Liver (tissue), 9 donors: ENCODE data around the gene DLX6. TPM values are rescaled to one million over a fixed set of nuclear protein-coding genes. Genes with fewer than 3 reads are reported as not detected.

Experiments
- DNase-seq: peaks from one replicate; pipeline ENCODE4 v3.0.0-alpha.2; 2017; ENCODE audit warnings: low spot score
- H3K27ac ChIP-seq, 2 donors: one replicate each; pipeline ENCODE4 v1.7.0; 2013; ENCODE audit warnings: inconsistent platforms in 2 of 2, low read length in 2 of 2, control low read depth in 1 of 2, low read depth in 1 of 2, mild to moderate bottlenecking in 1 of 2
- H3K27me3 ChIP-seq, 4 donors: one replicate each; pipeline versions ENCODE4 v1.6.1 to v1.7.0; 2013; ENCODE audit warnings: low read length in 3 of 4, inconsistent platforms in 1 of 4, mild to moderate bottlenecking in 1 of 4, moderate library complexity in 1 of 4; ENCODE audit not compliant: control insufficient read depth in 4 of 4, insufficient read depth in 4 of 4
- H3K36me3 ChIP-seq, 4 donors: one replicate each; pipeline versions ENCODE4 v1.6.1 to v1.7.0; 2013; ENCODE audit warnings: low read length in 3 of 4, mild to moderate bottlenecking in 3 of 4, low read depth in 1 of 4, moderate library complexity in 1 of 4; ENCODE audit not compliant: control insufficient read depth in 4 of 4, insufficient read depth in 3 of 4
- H3K4me1 ChIP-seq, 4 donors: one replicate each; pipeline versions ENCODE4 v1.6.1 to v1.7.0; 2013; ENCODE audit warnings: low read length in 3 of 4, mild to moderate bottlenecking in 3 of 4, moderate library complexity in 1 of 4; ENCODE audit not compliant: control insufficient read depth in 4 of 4, insufficient read depth in 4 of 4
- H3K4me3 ChIP-seq, 3 donors: one replicate each; pipeline versions ENCODE4 v1.6.1 to v1.7.0; 2013; ENCODE audit warnings: low read length in 3 of 3, control low read depth in 1 of 3, low read depth in 1 of 3, mild to moderate bottlenecking in 1 of 3
- H3K9ac ChIP-seq, 2 donors: one replicate each; pipeline ENCODE4 v1.7.0; 2013; ENCODE audit warnings: low read length in 2 of 2, mild to moderate bottlenecking in 2 of 2, moderate library complexity in 2 of 2, control low read depth in 1 of 2, low read depth in 1 of 2
- H3K9me3 ChIP-seq, 4 donors: one replicate each; pipeline versions ENCODE4 v1.6.1 to v1.7.0; 2013; ENCODE audit warnings: low read length in 3 of 4; ENCODE audit not compliant: control insufficient read depth in 4 of 4
- FOXA1 ChIP-seq: IDR thresholded peaks from 2 replicates; pipeline ENCODE4 v1.6.1; 2016; ENCODE audit warnings: antibody characterized with exemption
- FOXA2 ChIP-seq: IDR thresholded peaks from 2 replicates; pipeline ENCODE4 v1.6.1; 2016; ENCODE audit warnings: antibody characterized with exemption
- HNF4G ChIP-seq: IDR thresholded peaks from 2 replicates; pipeline ENCODE4 v1.6.1; 2016; ENCODE audit warnings: antibody characterized with exemption
- JUND ChIP-seq, 2 donors: IDR thresholded peaks; 2 replicates each; pipeline ENCODE4 v1.6.1; 2016; ENCODE audit warnings: antibody characterized with exemption in 2 of 2
- RAD21 ChIP-seq, 2 donors: IDR thresholded peaks; 2 replicates each; pipeline ENCODE4 v1.6.1; 2016; ENCODE audit warnings: antibody characterized with exemption in 2 of 2, mild to moderate bottlenecking in 2 of 2
- REST ChIP-seq: IDR thresholded peaks from 2 replicates; pipeline ENCODE4 v1.6.1; 2016; ENCODE audit warnings: antibody characterized with exemption, mild to moderate bottlenecking
- SP1 ChIP-seq: IDR thresholded peaks from 2 replicates; pipeline ENCODE4 v1.6.1; 2018; ENCODE audit warnings: antibody characterized with exemption, mild to moderate bottlenecking
- TAF1 ChIP-seq: conservative IDR thresholded peaks from 2 replicates; pipeline ENCODE4 v1.6.1; 2016; ENCODE audit warnings: antibody characterized with exemption, mild to moderate bottlenecking
- WGBS: extraction: QIAGEN DNeasy Blood & Tissue Kit; methylation state at CpG from one replicate; pipeline ENCODE4 v1.1.7; 2013; 5-methylcytosine and 5-hydroxymethylcytosine counted together
- polyA plus RNA-seq, 2 donors: library from polyadenylated mRNA; stranded (reverse) in 1 of 2; unstranded in 1 of 2; fragments of 200-250 nt in 1 of 2; fragments of >200 nt in 1 of 2; fragmentation: Nextera tagmentation in 1 of 2; extraction: Ambion mirVana in 1 of 2; gene quantifications; one replicate each; pipeline versions ENCODE4 v1.2.1 to v1.2.3, GENCODE V29; 2013 to 2015
- total RNA-seq, 2 donors: library from RNA; depleted of rRNA; stranded (reverse); fragments of >200 nt; gene quantifications; one replicate each; pipeline ENCODE4 v1.2.3, GENCODE V29; 2014
- TF ChIP-seq, protein P1 (sequence below): fragments of 150-350 bp; IDR thresholded peaks from 2 replicates; pipeline ENCODE4 v1.5.1; 2017; ENCODE audit warnings: improper control_type of control experiment, low read depth, low read length; ENCODE audit not compliant: missing input control
- donor health status: healthy.
- donor health status: healthy.
- donor health status: healthy.
- donor health status: healthy.
- donor health status: healthy.

Gene DLX6
- total and polyA plus RNA-seq, 4 donors: not detected

- TF ChIP-seq, protein P1, sequence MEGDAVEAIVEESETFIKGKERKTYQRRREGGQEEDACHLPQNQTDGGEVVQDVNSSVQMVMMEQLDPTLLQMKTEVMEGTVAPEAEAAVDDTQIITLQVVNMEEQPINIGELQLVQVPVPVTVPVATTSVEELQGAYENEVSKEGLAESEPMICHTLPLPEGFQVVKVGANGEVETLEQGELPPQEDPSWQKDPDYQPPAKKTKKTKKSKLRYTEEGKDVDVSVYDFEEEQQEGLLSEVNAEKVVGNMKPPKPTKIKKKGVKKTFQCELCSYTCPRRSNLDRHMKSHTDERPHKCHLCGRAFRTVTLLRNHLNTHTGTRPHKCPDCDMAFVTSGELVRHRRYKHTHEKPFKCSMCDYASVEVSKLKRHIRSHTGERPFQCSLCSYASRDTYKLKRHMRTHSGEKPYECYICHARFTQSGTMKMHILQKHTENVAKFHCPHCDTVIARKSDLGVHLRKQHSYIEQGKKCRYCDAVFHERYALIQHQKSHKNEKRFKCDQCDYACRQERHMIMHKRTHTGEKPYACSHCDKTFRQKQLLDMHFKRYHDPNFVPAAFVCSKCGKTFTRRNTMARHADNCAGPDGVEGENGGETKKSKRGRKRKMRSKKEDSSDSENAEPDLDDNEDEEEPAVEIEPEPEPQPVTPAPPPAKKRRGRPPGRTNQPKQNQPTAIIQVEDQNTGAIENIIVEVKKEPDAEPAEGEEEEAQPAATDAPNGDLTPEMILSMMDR: no peak
- TF ChIP-seq FOXA2: no peak
- TF ChIP-seq SP1: no peak
- no peak for TF ChIP-seq JUND (IDR thresholded peaks at IDR 0.05)
- TF ChIP-seq HNF4G: no peak
- no peak for TF ChIP-seq REST
These were observed 7.8 kb upstream of the DLX6 start for GRCh38 chr7:96997512-96998032.

DNA sequence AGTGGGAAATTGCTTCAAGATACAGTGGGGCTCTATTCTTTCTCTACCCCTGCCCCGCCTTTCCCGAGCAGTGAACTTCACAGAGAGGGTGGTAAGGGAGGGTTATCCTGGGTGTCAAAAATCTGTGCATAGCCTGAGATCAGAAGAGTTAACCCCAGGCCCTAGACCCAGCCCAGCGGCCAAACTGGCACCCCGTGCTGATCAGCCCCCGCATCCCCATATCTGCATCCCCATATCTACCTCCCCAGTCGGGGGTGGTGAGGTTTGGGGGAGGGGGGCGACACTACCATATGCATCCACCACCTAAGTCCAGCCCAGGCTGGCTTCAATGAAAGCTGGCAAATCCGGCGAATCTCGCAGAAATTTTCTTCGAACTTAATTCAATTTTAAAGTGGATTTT is 7.0 kb upstream of the DLX6 start:
- Histone ChIP-seq H3K9ac (no peak overlapping the region), H3K36me3 (no peaks in the 10 kb centered on the region), H3K4me1 (no peaks in the 10 kb centered on the region), H3K27me3 (peaks cover 9 to 50% (median 28%) of the 10 kb centered on the region in 4 donors), H3K9me3 (peaks cover 0 to 6% (median 0%) of the 10 kb centered on the region in 4 donors), H3K4me3 (no peak overlapping the region), H3K27ac (no peak overlapping the region)
- no peak for DNase-seq
- TF ChIP-seq FOXA1: no peak
- no peak for TF ChIP-seq HNF4G
- TF ChIP-seq JUND (IDR thresholded peaks at IDR 0.05): no peak
- TF ChIP-seq REST: no peak
- TF ChIP-seq RAD21 (IDR thresholded peaks at IDR 0.05): no peak
- TF ChIP-seq TAF1: no peak
- TF ChIP-seq, protein P1: no peak
- 9% methylated on average over 11 of the region's 11 CpGs for WGBS

More at GRCh38 chr7:96997512-96998032, 7.8 kb upstream of the DLX6 start:
- no peak overlapping the region for H3K27ac ChIP-seq
- H3K4me1 ChIP-seq: peaks cover 0 to 8% (median 4%) of the 10 kb centered on the region in 4 donors
- no peak for DNase-seq
- no peak overlapping the region for H3K4me3 ChIP-seq
- H3K9ac ChIP-seq: no peak overlapping the region
- 14% methylated on average over 23 of the region's 23 CpGs for WGBS
- no peaks in the 10 kb centered on the region for H3K36me3 ChIP-seq
- H3K27me3 ChIP-seq: peaks cover 8 to 53% (median 26%) of the 10 kb centered on the region in 4 donors
- H3K9me3 ChIP-seq: peaks cover 0 to 7% (median 0%) of the 10 kb centered on the region in 4 donors
